HG03342 (cell line): Measurements from ENCODE around the gene SCAP.

Experiments
- ATAC-seq: cut with Tn5 transposase; IDR thresholded peaks from one replicate; pipeline ENCODE4 v1.9.1; 2021; ENCODE audit warnings: mild to moderate bottlenecking, moderate library complexity; ENCODE audit not compliant: unreplicated experiment

SCAP gene

DNA sequence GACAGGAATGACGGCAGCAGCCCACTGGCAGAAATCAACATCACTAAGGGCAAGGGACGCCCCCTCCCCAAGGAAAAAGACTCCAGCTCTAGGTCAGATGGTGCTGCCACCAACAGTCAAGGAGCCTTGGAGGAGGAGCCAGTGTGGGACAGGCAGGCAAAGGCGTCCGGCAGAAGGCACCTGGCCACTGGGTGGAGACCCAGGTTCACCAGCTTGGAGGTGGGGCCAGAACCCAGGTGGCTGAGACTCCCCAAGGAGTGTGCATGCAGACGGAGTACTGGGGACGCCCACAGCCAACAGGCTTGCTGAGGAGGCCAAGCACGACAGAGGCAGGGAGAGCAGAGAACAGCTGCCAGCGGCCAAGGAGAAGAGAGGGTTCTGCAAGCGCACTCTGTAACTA is 59.7 kb downstream of the SCAP start:
- no peak for ATAC-seq

DNA sequence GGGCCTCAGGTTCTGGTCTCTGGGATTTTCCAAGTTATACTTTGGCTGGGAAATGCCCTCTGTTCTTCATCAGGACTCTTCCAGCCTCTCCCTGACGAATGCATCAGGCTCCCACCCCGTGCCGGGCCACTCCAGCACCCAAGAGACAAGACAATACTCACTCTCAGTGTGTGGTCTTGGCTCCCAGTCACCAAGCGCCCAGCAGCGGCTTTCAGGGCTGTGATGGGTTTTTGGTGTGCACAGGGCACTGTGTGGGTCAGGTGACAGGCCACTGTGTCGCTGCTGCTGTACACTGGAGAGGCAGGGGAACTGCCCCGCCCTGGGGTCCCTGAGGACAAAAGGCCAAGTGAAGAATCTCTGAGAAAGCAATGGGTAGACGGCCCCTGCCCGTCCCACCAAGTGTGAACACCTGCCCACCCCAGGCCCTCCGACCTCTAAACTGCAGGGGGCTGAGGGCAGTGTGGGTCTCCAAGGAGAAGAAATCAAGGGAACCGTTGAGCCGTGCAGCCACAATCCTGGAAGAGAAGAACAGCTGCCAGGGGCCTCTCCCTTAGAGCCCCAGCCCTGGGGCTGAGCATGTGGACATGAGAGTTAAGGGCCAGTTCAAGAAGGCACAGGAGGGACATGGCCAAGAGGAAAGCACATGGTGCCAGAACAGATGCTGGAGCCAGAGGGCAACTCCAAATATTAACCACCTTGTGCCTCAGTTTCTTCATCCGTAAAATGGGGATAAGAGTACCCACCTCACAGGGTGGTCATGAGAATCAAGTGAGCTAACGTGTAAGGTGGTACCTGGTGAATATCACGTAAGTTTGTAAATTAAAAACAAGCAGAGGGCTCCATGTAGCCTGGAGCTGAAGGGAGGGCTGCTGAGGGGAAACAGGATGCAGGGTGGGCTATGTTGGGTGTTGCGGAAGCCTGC is 60.8 kb downstream of the SCAP start:
- ATAC-seq = no peak

DNA sequence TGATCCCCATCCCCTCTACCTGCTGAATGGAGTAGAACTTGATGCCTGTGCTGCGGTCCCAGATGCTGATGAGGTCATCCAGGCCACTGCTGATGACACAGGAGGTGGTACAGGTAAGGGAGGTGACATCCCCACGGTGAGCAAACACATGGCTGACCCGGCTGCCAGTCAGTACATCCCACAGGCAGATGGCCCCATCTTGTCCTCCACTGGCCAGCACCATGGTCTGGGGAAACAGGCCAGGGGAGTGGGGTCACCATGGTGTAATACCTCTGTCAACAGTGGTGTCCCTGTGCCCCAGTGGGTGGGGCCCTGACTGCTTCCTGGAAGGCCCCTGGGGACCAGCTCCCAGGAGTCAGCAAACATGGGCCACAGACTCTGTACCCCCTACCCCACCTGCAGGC is 61.6 kb downstream of the SCAP start:
- ATAC-seq = no peak

DNA sequence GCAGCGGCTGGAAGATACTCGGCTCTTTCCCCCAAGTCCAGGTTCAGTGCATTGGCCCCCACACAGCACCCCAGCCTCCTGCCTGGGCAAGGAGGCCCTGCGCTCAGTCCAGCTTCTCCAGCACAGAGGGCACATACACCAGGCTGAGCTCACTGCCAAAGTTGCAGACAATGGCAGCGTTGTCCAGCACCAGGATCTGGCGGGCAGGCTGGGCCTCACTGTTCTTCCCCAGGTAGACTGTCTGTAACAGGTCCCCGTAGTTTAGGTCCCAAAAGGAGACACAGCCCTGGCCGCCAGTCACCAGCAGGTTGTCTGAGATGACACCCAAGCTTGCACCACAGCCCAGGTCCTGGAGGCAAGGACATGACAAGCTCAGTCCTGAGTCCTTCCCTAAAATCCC is 62.0 kb downstream of the SCAP start:
- ATAC-seq = no peak

DNA sequence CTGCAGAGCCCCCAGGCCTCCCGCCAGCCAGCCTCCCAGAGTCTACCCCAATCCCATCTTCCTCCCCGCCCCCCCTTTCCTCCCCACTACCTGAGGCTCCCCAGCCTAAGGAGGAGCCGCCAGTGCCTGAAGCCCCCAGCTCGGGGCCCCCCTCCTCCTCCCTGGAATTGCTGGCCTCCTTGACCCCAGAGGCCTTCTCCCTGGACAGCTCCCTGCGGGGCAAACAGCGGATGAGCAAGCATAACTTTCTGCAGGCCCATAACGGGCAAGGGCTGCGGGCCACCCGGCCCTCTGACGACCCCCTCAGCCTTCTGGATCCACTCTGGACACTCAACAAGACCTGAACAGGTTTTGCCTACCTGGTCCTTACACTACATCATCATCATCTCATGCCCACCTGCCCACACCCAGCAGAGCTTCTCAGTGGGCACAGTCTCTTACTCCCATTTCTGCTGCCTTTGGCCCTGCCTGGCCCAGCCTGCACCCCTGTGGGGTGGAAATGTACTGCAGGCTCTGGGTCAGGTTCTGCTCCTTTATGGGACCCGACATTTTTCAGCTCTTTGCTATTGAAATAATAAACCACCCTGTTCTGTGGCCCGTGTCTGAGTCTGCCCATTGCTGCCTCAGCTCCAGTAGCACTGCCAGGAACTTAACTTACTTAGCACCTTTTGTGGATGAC is 62.8 kb downstream of the SCAP start:
- ATAC-seq = no peak

DNA sequence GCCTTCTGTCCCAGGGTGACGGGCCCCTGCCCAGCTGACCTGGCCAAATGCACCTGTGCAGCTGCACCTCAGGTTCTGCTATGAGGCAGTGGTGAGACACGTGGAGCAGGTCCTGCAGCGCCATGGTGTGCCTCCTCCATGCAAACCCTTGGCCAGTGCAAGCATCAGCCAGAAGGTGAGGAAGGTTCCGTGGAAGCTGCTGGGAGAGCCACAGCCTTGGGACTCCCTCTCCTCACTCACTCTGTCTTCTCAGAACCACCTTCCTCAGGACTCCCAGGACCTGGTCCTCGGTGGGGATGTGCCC is 63.3 kb downstream of the SCAP start:
- no peak for ATAC-seq

DNA sequence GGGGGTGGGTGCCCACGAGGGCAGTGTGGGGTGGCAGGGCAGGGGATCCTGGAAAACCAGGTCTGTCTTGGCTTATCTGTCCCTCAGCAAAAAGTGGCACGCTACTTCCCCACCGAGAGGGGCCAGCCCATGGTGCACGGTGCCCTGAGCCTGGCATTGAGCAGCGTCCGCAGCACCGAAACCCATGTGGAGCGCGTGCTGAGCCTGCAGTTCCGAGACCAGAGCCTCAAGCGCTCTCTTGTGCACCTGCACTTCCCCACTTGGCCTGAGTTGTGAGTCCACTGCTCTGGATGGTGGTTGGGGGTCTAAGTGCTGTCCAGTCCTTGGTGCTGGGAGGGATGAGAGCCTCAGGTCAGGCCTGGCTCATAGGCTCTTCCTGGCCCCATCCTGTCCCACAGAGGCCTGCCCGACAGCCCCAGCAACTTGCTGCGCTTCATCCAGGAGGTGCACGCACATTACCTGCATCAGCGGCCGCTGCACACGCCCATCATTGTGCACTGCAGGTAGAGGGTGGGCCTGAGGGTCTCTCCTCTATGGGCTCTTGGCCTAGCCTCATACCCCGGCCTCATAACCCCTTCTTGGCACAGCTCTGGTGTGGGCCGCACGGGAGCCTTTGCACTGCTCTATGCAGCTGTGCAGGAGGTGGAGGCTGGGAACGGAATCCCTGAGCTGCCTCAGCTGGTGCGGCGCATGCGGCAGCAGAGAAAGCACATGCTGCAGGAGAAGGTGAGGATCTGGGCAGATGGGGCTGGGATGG is 63.9 kb downstream of the SCAP start:
- no peak for ATAC-seq

DNA sequence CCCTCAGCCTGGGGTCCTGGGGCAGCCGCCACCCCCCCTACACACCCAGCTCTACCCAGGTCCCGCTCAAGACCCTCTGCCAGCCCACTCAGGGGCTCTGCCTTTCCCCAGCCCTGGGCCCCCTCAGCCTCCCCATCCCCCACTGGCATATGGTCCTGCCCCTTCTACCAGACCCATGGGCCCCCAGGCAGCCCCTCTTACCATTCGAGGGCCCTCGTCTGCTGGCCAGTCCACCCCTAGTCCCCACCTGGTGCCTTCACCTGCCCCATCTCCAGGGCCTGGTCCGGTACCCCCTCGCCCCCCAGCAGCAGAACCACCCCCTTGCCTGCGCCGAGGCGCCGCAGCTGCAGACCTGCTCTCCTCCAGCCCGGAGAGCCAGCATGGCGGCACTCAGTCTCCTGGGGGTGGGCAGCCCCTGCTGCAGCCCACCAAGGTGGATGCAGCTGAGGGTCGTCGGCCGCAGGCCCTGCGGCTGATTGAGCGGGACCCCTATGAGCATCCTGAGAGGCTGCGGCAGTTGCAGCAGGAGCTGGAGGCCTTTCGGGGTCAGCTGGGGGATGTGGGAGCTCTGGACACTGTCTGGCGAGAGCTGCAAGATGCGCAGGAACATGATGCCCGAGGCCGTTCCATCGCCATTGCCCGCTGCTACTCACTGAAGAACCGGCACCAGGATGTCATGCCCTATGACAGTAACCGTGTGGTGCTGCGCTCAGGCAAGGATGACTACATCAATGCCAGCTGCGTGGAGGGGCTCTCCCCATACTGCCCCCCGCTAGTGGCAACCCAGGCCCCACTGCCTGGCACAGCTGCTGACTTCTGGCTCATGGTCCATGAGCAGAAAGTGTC is 64.7 kb downstream of the SCAP start:
- ATAC-seq = no peak

DNA sequence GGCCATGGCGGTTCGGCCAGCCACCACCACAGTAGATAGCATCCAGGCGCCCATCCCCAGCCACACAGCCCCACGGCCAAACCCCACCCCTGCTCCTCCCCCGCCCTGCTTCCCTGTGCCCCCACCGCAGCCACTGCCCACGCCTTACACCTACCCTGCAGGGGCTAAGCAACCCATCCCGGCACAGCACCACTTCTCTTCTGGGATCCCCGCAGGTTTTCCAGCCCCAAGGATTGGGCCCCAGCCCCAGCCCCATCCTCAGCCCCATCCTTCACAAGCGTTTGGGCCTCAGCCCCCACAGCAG is 65.4 kb downstream of the SCAP start:
- no peak for ATAC-seq

DNA sequence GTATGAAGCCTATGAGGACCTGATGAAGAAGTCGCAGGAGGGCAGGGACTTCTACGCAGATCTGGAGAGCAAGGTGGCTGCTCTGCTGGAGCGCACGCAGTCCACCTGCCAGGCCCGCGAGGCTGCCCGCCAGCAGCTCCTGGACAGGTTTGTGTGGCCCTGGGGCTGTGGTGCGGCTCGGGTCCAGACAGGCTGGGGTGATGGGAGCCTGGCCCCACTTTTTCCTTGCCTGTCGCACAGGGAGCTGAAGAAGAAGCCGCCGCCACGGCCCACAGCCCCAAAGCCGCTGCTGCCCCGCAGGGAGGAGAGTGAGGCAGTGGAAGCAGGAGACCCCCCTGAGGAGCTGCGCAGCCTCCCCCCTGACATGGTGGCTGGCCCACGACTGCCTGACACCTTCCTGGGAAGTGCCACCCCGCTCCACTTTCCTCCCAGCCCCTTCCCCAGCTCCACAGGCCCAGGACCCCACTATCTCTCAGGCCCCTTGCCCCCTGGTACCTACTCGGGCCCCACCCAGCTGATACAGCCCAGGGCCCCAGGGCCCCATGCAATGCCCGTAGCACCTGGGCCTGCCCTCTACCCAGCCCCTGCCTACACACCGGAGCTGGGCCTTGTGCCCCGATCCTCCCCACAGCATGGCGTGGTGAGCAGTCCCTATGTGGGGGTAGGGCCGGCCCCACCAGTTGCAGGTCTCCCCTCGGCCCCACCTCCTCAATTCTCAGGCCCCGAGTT is 65.9 kb downstream of the SCAP start:
- no peak for ATAC-seq

DNA sequence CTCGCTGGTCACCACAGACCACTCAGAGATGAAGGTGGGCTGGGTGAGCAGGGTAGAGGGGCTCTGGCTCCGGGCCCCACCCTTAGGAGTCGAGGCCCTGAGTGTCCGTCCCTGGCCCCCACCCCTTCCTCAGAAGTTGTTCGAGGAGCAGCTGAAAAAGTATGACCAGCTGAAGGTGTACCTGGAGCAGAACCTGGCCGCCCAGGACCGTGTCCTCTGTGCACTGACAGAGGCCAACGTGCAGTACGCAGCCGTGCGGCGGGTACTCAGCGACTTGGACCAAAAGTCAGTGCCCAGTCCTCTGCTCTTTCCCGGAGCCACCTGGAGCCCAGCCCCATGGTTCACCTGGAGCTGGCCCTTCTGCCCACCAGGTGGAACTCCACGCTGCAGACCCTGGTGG is 66.5 kb downstream of the SCAP start:
- no peak for ATAC-seq

DNA sequence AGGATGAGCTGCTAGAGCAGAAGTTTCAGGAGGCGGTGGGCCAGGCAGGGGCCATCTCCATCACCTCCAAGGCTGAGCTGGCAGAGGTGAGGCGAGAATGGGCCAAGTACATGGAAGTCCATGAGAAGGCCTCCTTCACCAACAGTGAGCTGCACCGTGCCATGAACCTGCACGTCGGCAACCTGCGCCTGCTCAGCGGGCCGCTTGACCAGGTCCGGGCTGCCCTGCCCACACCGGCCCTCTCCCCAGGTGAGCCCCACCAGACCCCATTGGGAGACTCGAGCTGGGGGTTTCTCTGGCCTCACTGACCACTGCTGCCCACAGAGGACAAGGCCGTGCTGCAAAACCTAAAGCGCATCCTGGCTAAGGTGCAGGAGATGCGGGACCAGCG is 66.9 kb downstream of the SCAP start:
- no peak for ATAC-seq

DNA sequence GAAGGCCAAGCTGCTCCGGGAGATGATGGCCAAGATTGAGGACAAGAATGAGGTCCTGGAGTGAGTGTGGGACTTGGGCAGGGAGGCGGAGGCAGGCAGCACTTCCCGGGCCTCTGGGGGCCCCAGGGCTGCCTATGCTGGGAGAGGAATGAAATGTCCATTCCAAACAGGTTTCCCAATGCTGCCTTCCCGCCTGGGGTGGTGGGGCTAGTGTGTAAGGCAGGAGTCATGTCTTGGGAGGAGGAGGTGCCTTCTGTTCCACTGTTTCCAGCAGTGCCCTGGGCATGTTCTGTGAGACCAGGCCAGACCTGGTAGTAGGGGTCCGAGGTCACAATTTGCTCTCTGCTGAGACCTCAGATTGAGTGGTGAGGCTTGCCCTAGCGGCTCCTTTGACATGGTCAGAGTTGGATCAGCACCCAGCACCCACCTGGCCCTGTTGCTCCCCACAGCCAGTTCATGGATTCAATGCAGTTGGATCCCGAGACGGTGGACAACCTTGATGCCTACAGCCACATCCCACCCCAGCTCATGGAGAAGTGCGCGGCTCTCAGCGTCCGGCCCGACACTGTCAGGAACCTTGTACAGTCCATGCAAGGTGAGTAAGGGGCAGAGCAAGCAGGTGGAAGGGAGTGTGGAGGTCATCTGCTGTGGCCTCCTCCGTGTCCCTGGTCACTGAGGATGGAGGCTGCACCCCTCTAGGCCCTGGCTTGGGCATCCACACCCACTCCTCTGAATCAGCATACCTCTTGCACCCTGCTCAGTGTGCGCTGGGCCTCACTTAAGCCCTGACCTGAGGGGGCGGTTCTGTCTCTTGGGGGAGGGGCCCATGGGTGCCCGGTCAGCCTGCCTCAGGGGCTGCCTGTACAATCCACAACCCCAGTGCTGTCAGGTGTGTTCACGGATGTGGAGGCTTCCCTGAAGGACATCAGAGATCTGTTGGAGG is 67.6 kb downstream of the SCAP start:
- no peak for ATAC-seq

DNA sequence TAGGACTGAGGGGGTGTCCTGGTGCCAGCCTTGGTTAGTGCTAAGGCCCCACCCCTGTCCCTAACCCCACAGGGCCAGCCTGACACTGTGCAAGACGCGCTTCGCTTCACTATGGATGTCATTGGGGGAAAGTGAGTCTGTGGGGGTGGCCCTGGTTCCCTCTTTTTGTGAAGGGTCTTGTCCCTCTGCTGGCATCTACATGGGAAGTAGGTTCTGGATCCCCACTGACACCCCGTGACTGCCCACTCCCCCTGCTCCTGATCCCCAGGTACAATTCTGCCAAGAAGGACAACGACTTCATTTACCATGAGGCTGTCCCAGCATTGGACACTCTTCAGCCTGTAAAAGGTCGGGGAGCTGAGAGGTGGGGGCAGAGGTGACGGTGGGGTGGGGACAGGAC is 68.5 kb downstream of the SCAP start:
- ATAC-seq = no peak

DNA sequence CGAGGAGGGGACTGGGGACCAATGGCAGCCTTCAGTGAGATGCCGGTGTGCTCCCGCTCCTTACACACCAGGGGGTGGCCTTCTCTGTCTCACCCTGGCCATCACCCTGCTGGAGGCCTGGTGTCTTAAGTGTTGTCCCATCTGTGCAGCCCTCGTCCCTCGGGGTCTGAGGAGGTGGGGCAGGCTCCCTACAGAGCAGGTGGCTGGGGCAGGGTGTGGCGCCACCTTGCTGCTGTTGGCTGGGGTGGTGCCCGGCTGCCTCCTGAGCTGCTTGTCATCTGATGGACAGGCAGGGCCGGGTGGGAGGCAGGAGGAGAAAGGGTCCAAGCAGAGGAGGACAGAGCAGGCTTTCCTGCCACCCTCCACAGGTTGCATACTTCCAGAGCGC is 69.0 kb downstream of the SCAP start:
- ATAC-seq = no peak

DNA sequence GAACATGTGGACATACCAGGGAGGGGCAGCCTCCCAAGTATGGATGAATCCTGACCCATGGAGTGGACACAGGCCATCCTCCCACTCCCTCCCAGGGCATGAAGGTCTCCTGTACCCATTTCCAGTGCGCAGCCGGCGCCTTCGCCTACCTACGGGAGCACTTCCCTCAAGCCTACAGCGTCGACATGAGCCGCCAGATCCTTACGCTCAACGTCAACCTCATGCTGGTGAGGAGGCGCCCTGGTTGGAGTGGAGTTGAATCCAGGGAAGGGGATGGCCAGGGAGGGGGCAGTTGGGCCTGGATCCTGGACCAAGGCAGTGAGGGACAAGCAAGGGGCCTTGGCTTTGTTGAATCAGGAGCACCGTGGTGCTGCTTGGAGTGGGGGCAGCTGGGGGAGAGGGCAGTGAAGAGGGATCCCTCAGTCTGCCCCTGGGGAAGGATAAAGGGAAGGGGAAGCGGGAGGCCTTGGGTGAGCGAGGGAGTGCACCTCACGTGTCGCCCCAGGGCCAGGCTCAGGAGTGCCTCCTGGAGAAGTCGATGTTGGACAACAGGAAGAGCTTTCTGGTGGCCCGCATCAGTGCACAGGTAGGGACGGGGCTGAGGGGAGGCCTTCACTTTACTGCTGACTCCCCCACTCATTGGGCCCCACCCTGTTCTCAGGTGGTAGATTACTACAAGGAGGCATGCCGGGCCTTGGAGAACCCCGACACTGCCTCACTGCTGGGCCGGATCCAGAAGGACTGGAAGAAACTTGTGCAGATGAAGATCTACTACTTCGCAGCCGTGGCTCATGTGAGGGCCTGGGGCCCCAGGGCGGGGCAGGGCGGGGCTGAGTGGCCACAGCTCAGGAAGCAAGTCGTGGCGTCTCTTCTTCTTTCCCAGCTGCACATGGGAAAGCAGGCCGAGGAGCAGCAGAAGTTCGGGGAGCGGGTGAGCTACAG is 69.7 kb downstream of the SCAP start:
- ATAC-seq = no peak

DNA sequence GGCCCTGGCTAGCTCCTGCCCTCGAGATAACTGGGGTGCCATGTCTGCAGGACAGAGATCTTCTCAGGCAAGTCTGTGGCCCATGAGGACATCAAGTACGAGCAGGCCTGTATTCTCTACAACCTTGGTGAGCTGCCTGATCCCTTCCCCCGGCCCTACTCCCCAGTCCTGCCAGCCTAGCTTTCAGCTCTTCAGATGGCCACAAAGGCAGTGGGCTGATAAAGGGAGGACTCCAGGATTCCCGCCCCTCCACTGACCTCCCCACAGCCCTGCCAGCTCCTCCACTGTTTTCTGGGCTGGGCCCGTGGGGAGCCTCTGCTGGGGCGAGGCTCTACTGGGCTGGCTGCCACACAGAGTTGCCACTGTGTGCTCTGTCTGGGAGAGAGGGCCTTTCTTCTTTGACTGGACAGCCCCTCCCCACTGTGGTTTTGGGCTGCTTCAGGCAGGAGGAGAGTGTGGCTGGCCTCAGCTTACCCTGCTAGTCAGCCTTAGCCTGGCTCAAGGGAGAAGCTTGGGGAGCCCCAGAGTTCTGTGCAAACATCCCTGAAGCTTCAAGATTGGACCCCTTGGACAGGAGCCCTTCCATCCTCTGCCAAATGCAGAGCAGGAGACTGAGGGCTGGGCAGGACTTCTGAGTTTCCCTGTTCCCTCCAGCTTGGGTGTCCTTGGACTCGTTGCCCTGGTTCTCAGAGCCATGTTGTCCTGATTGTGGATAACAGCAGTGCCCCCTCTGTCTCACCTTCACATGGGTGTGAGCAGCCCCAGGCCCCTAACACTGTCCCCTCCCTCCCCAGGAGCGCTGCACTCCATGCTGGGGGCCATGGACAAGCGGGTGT is 70.6 kb downstream of the SCAP start:
- no peak for ATAC-seq
